Neural cell (in vitro differentiated cells): ENCODE measurements around the gene GTF2H1.

Experiments used
- EP300 ChIP-seq: fragments of 450-650 bp; conservative IDR thresholded peaks from 2 replicates; pipeline ENCODE4 v1.6.1; 2014; ENCODE audit warnings: antibody characterized with exemption, mild to moderate bottlenecking, moderate library complexity; ENCODE audit not compliant: poor library complexity, severe bottlenecking
- MXI1 ChIP-seq: fragments of 450-650 bp; conservative IDR thresholded peaks from 2 replicates; pipeline ENCODE4 v1.6.1; 2014; ENCODE audit warnings: antibody characterized with exemption, mild to moderate bottlenecking; ENCODE audit not compliant: poor library complexity, severe bottlenecking
- POLR2AphosphoS5 ChIP-seq: IDR thresholded peaks from 2 replicates; pipeline ENCODE4 v1.6.1; 2012
- RAD21 ChIP-seq: fragments of 450-650 bp; conservative IDR thresholded peaks from 2 replicates; pipeline ENCODE4 v1.6.1; 2014; ENCODE audit warnings: antibody characterized with exemption, mild to moderate bottlenecking, moderate library complexity
- SMC3 ChIP-seq: fragments of 450-650 bp; conservative IDR thresholded peaks from 2 replicates; pipeline ENCODE4 v1.6.1; 2014; ENCODE audit warnings: antibody characterized with exemption, mild to moderate bottlenecking, moderate library complexity; ENCODE audit not compliant: poor library complexity
- TF ChIP-seq, protein P1 (sequence below): fragments of 450-650 bp; IDR thresholded peaks from 2 replicates; pipeline ENCODE4 v1.5.1; 2014; ENCODE audit warnings: antibody characterized with exemption, mild to moderate bottlenecking, moderate library complexity; ENCODE audit not compliant: poor library complexity, severe bottlenecking
- TF ChIP-seq, protein P2 (sequence below): IDR thresholded peaks from 2 replicates; pipeline ENCODE4 v1.6.1; 2012; ENCODE audit warnings: borderline replicate concordance

DNA sequence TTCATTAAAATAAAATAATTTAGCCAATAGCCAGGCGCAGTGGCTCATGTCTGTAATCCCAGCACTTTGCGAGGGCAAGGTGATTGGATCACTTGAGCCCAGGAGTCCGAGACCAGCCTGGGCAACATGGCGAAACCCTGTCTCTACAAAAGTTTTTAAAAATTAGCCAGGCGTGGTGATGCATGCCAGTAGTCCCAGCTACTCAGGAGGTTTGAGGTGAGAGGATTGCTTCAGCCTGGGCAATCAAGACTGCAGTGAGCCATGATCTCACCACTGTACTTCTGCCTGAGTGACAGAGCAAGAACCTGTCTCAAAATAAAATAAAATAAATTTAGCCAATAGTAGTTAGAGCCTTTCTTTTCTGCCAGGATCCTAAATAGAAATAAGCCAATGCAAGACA, 12.7 kb upstream of the GTF2H1 start:
- TF ChIP-seq POLR2AphosphoS5 = no peak
- no peak for TF ChIP-seq MXI1
- TF ChIP-seq, protein P1, sequence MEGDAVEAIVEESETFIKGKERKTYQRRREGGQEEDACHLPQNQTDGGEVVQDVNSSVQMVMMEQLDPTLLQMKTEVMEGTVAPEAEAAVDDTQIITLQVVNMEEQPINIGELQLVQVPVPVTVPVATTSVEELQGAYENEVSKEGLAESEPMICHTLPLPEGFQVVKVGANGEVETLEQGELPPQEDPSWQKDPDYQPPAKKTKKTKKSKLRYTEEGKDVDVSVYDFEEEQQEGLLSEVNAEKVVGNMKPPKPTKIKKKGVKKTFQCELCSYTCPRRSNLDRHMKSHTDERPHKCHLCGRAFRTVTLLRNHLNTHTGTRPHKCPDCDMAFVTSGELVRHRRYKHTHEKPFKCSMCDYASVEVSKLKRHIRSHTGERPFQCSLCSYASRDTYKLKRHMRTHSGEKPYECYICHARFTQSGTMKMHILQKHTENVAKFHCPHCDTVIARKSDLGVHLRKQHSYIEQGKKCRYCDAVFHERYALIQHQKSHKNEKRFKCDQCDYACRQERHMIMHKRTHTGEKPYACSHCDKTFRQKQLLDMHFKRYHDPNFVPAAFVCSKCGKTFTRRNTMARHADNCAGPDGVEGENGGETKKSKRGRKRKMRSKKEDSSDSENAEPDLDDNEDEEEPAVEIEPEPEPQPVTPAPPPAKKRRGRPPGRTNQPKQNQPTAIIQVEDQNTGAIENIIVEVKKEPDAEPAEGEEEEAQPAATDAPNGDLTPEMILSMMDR = no peak
- no peak for TF ChIP-seq RAD21
- TF ChIP-seq, protein P2, sequence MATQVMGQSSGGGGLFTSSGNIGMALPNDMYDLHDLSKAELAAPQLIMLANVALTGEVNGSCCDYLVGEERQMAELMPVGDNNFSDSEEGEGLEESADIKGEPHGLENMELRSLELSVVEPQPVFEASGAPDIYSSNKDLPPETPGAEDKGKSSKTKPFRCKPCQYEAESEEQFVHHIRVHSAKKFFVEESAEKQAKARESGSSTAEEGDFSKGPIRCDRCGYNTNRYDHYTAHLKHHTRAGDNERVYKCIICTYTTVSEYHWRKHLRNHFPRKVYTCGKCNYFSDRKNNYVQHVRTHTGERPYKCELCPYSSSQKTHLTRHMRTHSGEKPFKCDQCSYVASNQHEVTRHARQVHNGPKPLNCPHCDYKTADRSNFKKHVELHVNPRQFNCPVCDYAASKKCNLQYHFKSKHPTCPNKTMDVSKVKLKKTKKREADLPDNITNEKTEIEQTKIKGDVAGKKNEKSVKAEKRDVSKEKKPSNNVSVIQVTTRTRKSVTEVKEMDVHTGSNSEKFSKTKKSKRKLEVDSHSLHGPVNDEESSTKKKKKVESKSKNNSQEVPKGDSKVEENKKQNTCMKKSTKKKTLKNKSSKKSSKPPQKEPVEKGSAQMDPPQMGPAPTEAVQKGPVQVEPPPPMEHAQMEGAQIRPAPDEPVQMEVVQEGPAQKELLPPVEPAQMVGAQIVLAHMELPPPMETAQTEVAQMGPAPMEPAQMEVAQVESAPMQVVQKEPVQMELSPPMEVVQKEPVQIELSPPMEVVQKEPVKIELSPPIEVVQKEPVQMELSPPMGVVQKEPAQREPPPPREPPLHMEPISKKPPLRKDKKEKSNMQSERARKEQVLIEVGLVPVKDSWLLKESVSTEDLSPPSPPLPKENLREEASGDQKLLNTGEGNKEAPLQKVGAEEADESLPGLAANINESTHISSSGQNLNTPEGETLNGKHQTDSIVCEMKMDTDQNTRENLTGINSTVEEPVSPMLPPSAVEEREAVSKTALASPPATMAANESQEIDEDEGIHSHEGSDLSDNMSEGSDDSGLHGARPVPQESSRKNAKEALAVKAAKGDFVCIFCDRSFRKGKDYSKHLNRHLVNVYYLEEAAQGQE = no peak
- no peak for TF ChIP-seq EP300
- TF ChIP-seq SMC3 = no peak
